Tongue (tissue), 2 donors: ENCODE data around the gene BBC3. TPM values are rescaled to one million over a fixed set of nuclear protein-coding genes. Genes with fewer than 3 reads are reported as not detected.
A peak's percentile ranks its signal among the peaks of the same experiment; 100 is the strongest.

Experiments used
- DNase-seq: peaks from one replicate; pipeline ENCODE4 v3.0.0-alpha.2; 2015
- total RNA-seq: library from RNA; depleted of rRNA; stranded (reverse); fragments of >200 nt; gene quantifications from one replicate; pipeline ENCODE4 v1.2.3, GENCODE V29; 2014

BBC3 gene
- total RNA-seq, 1 donor from 2014 or later, result 8.3 TPM

DNA sequence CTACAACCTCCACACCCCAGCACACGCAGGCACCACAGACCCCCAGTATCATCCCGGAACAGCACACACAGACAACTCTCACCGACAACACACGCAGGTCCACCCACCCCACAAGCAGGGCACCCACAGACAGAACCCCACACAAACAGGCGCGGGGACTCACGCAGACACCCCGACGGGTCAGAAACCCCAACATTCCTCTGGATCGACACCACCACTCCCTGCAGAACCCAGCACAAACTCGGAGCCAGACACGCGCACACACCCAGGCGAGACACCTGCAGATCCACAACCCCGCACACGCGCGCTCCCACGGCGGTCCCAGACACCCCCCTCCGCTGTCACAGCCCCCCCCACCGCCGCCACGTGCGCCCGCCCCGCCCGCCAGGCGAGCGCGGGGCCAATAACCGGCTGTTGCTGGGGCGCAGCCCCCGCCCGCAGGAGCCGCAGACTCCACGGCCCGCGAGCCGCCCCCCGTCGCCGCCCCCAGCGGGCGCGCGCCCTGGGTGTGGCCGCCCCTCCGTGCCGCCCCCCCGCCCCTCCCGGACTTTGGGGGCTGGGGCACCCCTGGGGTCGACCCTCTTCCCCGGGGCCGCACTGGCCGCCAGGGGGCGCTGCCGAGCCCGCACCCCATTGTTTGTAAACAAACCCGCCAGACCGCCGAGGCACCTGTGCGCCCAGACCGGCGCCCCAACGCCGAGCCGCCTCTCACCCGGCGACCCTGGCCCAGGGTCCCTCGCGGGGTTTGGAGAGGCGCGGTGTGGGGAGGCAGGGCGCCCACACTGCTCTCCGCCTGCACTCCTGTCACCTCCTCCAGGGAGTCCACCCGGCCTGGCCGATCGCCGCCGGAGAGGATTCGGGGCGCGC lies 712 bp downstream of the BBC3 start:
- DNase-seq, result peak; percentile 43

DNA sequence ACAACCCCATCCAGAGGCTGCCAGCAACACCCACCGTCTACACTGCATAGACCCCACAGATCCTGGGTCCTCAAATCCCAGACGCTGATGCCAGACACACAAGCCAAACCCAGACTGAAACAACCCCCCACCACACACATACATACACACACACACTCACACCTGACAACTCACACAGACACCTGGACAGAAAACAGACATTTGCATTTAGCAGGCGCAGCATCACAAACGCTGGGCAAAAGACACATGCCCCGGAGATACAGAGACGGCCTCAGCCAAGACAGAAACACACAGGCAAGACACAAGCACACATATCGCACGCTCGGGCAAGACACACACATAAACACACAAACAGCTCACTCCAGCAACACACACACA lies 1.3 kb downstream of the BBC3 start:
- DNase-seq, result peak; percentile 36

DNA sequence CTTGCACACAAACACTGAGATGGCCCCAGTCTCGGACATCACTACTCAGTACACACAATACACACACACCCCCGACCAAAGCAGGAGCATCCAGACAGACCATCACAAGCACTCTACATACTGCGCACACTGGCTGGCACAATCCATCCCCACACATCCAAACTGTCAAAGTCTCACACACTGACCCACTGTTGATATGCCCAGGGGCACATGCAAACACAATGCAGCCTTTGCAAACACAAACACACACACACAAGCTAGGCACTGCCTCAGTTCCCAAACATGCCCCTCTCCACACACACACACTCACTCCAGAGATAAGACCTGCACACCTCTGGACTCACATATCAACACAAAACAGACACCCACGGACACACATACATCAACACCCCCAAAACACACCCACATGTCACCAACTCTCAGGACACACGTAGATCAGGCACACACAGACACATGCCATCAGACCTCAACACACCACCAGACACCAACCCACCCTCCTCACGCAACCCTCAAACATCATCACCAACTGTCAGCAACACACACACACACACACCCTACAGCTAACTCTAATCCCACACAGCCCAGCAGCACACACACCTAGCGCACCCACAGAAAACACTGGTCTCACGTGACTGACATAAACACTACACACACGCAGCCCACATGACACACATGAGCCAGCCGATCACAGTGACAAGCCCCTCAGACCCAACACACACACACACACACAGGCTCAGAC lies 1.9 kb downstream of the BBC3 start:
- DNase-seq, result peak; percentile 30

DNA sequence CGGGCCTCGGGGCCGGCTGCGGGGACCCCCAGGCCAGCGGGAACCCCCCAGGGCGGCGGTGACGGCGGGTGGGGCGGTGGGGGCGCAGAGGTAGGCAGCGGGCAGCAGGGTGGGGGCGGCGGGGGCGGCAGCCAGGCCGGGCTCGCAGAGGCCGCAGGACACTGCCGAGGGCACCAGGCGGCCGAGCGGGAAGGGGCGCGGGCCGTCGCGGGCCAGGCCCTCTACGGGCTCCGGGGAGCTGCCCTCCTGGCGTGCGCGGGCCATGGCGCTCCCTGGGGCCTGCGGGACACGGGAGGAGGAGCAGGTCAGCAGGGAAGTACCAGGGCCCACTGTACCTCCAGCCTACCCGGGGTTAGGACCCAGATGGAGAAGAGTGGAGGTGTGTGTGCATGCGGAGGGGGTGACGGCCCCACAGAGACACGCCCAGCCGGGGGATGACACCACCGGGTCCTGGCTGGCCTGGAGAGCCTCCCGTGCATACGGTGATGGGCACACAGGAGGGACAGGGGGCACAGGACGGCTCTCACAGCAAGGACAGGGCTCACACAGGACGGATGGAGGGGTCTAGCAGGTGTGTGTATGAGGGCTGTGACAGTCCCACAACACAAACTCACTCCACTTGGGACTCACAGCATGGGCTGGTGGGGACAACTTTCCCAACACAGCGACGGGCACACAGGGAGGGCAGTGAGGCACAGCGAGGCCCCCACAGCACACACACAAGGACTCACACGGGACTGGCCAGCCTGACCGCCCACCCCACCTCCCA lies 2.6 kb downstream of the BBC3 start:
- DNase-seq, result peak; percentile 27

GRCh38 chr19:47227352-47228167 lies 3.4 kb downstream of the BBC3 start:
- DNase-seq, result peak; percentile 73

- no peak for DNase-seq
These were observed 4.3 kb downstream of the BBC3 start for GRCh38 chr19:47226426-47227351.

- peak; percentile 96 for DNase-seq
These were observed 5.1 kb downstream of the BBC3 start for GRCh38 chr19:47225746-47226425.

DNA sequence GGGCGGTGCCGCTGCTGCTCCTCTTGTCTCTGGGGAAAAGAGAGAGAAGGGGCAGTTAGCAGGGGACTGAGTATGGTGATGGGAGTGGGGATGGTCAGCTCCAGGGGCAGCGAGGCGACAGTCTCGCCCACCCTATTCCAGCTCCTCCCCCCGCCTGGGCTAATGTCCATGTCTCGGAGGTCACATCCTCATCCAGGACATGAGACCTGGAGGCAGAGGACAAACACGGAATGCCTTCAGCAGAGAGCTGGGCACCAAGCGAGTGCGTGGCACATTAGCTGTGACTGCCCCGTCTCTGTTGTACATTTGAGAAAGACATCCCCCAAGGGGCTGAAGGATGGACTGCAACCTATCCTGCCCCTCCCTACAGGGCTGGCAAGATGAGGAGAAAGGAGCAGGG lies 9.1 kb downstream of the BBC3 start:
- DNase-seq, result no peak

DNA sequence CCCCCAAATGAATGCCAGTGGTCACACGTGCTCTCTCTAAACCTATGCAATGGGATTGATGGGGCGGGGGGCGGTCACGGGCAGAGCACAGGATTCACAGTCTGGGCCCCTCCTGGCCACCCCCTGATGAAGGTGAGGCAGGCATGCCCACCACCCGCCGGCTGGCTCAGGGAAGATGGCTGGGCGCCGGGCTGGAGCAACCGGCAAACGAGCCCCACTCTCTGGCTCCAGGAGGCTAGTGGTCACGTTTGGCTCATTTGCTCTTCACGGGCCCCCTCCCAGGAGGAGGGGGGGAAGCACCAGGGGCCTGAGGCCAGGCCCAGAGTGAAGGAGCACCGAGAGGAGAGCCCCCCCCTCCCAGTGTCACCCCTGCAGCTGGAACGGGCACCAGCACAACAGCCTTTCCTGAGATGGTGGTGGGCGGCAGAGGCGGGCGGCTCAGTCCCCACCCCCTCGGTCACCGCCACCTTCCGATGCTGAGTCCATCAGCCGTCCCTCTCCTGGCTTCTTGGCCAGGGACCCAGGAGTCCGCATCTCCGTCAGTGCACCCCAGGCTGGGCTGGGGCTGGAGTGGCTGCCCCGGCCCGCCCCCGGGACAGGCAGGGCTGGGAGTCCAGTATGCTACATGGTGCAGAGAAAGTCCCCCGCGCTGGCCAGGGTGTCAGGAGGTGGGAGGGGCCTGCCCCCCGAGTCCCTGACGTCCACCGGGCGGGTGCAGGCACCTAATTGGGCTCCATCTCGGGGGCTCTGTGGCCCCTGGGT lies 9.7 kb downstream of the BBC3 start:
- DNase-seq, result no peak

DNA sequence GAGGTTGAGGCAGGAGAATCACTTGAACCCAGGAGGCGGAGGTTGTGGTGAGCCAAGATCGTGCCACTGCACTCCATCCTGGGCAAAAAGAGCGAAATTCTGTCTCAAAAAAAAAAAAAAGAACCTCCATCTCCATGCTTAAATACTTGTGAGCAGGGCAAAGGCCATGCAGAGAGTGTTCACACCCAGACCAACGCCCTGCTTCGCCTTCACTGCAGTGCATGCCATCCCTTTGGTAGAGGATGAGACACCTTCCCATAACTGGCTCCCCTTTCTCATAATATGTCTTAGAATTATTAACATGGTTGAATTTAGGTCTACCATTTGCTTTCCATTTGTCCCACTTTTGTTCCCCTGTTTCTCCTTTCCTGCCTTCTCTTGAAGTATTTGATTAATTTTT lies 15.4 kb downstream of the BBC3 start:
- no peak for DNase-seq

DNA sequence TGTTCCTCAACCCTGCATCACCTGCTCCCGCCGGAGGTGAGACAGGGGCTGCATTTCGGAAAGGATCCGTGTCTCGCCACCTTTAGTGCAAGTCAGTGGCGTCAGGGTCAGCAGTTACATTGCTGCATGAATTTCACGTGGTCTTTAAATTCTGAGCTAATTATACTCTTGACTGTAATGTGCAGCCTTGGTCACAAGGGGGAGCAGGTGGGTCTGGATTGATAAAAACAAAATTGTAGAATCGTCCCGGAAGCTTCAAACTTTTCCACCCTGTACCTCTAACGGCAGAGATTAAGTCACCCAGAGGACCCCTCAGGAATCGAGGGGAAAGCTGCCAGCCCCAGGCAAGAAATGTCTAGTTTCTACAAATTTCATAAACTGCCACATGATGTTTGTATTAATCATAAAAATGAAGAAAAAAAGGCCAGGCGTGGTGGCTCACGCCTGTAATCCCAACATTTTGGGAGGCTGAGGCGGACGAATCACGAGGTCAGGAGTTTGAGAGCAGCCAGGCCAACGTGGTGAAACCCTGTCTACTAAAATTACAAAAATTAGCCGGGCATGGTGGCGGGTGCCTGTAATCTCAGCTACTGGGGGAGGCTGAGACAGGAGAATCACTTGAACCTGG lies 20.2 kb downstream of the BBC3 start:
- DNase-seq, result peak; percentile 90

DNA sequence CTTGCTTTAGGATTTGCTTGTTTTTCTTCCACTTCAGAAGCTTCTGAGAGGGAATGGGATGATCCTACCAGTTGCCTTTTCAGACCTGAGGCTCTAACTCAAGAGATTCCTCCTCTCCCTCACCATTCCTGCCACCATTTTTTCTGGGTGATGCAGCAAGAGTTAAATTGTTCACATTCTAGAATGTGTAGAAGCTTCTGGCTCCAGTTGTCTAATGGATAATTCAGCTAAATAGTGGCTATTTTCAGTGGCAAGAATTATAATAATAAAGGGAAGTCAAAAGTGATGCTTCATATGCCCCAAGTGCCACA lies 20.9 kb downstream of the BBC3 start:
- DNase-seq, result no peak

DNA sequence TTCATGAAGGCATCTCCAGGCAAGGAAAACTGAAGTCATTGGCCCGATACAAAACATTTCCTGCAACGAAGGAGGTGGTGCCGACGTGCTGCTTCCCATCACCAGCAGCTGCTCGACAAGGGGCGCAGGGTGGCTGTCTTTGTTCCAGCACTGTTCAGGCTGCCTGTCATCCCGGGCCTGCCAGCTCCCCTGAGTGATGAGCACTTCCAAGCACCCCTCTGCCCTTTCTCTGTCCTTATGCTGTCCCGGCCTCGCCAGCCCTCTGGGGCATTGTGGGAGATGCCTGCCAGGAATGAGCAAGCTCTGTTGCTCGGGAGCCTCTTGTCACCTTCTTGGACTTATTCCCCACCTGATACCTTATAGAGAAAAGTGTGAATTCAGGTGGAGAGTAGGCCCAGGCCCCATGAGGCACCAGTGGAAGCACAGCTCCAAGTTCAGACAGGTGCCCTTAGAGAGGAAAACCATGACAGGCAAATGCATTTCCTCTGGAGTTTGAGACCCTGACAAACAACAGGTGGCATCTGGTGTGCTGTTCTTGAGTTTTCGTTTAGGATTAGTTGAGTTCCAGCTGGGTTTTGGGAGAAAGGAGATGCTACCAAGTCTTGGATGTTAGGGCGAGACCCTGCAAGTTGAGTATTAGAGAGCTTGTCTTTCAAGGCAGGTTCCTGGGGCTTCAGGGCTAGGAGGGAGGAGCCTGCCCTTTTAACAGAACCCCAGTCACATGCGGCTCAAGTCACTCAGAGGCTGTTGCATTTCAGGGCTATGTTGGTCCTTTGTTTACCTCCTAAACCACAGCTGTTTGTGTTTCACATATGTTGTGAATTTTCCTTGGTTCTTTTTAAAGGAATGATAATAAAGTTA lies 21.4 kb downstream of the BBC3 start:
- no peak for DNase-seq

DNA sequence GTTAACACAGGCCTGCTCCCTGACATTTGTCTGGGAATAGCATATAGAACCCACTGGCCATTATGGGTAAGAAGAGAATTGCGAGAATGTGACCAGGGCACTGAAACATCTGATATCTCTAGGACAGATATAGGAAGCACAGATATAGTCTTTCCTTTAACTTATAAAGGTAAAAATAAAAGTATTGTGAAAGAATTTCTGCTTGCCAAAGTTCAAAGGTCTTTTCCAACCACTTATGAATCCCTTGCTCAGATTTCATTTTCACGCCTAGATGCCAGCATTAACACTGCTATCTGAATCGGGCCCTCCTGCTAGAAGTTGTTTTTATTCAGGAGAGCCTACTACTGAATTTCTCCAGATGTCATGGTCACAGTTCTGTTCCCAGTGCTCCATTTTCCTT lies 27.7 kb downstream of the BBC3 start:
- DNase-seq, result no peak

DNA sequence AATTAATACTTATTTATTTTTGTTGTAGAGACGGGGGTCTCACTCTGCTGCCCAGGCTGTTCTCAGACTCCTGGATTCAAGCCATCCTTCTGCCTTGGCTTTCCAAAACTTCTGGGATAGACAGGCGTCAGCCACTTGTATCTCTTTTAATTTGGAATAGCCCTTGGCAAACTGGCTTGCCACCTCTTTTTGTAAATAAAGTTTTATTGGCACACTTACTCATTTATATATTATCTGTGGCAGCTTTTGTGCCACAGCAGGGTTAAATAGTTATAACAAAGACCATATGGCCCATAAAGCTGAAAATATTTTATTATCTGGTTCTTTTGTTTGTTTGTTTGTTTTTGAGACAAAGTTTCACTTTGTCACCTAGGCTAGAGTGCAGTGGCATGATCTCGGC lies 30.5 kb downstream of the BBC3 start:
- no peak for DNase-seq

DNA sequence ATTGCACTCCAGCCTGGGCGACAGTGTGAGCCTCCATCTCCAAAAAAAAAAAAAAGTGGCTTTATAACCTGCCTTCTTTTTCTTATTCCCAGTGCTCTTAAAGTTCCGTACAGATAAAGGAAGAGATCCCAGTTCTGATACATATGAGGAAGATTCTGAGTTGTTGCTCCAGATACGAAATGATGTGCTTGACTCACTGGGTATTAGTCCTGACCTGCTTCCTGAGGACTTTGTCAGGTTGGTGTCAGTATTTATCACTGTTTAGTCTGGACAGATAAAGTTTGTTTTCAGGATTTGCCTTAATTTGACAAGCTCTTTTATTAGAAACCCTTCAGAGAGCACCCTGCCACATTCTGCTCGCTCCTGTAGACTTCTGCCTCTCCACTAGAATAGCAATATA lies 33.9 kb downstream of the BBC3 start:
- no peak for DNase-seq

DNA sequence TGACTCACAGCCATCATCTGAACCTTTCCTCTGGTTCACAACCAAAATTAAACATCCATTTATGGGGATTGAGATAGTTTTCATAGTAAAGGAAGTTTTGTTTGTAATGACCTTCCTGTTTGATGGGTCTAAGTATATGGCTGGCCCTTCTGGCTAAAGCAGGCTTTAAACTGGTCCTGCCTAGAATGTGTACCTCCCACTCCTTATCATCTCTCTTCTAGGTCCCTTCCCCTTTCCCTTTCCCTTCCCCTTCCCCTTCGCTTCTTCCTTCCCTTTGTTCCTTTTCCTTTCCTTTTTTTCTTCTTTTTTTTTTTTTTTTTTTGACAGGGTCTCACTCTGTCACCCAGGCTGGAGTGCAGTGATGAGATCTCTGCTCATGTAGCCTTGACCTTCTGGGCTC lies 35.6 kb downstream of the BBC3 start:
- DNase-seq, result no peak

- DNase-seq, result peak; percentile 63
These were observed 40.8 kb downstream of the BBC3 start for GRCh38 chr19:47190167-47190727.
